Transverse colon (tissue), 4 donors: ENCODE measurements around the gene ARFGAP3.

ENCODE experiments used
- CTCF ChIP-seq, 5 experiments: fragments of 200-600 bp in 3 of 5; fragments of 450-650 bp in 2 of 5; sonication (generic) in 3 of 5; IDR thresholded peaks; 1 replicate in 2 of 5; 2 replicates in 3 of 5; pipeline ENCODE4 v1.5.1; 2016 to 2017; ENCODE audit warnings: antibody characterized with exemption in 5 of 5, inconsistent platforms in 3 of 5, mild to moderate bottlenecking in 2 of 5, moderate library complexity in 1 of 5
- EP300 ChIP-seq: sonication (generic); formaldehyde crosslinking; IDR thresholded peaks from one replicate; pipeline ENCODE4 v1.6.1; 2017; ENCODE audit warnings: antibody characterized with exemption, low read depth
- POLR2A ChIP-seq: fragments of 450-650 bp; IDR thresholded peaks from one replicate; pipeline ENCODE4 v1.6.1; 2016; ENCODE audit warnings: antibody characterized with exemption, mild to moderate bottlenecking, moderate library complexity
- POLR2AphosphoS5 ChIP-seq, 3 donors: sonication (generic); formaldehyde crosslinking; IDR thresholded peaks; one replicate each; pipeline ENCODE4 v1.6.1; 2016; ENCODE audit warnings: antibody characterized with exemption in 3 of 3

- TF ChIP-seq EP300: no peak
- no peak for TF ChIP-seq CTCF (IDR thresholded peaks at IDR 0.05)
- no peak for TF ChIP-seq POLR2A
- peak in 1 of 3 donors; percentile 19 for TF ChIP-seq POLR2AphosphoS5 (IDR thresholded peaks at IDR 0.05)
Measured at GRCh38 chr22:42868751-42869251, 11.7 kb upstream of the ARFGAP3 start.
